ENCODE measurements around the gene DIPK1A. TPM values are rescaled to one million over a fixed set of nuclear protein-coding genes. Genes with fewer than 3 reads are reported as not detected.
A peak's percentile ranks its signal among the peaks of the same experiment; 100 is the strongest.

Gene DIPK1A
- total RNA-seq, 1 donor, result 29.0 TPM

DNA sequence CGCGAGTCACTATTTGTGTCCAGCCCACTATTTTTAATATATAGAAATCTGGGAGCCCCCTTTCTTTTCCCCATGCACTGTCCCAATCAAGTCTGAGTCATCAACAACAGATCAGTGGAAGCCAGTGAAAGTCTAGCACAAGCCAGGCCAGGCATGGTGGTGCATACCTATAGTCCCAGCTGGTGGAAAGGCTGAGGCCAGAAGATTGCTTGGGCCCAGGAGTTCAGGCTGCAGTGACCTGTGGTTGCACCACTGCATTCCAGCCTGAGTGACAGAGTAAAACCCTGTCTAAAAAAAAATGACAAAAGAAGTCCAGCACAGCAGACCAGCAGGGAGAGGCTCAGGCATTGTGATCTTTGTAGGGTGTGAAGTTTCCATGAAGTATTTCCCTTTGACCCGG is 138.4 kb downstream of the DIPK1A start:
- H3K27me3 ChIP-seq (ENCODE audit: insufficient read depth, low read length), result no peaks in the 10 kb centered on the region
- H3K27ac ChIP-seq (ENCODE audit: low read depth, low read length), result no peak overlapping the region
- no peaks in the 10 kb centered on the region for H4K20me1 ChIP-seq (ENCODE audit: insufficient read depth, low read length)
- no peaks in the 10 kb centered on the region for H3K36me3 ChIP-seq (ENCODE audit: insufficient read depth, low read length)
- no peak overlapping the region for H3K4me2 ChIP-seq (ENCODE audit: insufficient read depth, low read length)
- DNase-seq (ENCODE audit: insufficient read length, low spot score, missing footprints), result no peak
- no peak overlapping the region for H3K4me3 ChIP-seq (ENCODE audit: insufficient read depth, low read length)
- no peaks in the 10 kb centered on the region for H3K9me3 ChIP-seq (ENCODE audit: low read depth, low read length)
- TF ChIP-seq, protein P1, sequence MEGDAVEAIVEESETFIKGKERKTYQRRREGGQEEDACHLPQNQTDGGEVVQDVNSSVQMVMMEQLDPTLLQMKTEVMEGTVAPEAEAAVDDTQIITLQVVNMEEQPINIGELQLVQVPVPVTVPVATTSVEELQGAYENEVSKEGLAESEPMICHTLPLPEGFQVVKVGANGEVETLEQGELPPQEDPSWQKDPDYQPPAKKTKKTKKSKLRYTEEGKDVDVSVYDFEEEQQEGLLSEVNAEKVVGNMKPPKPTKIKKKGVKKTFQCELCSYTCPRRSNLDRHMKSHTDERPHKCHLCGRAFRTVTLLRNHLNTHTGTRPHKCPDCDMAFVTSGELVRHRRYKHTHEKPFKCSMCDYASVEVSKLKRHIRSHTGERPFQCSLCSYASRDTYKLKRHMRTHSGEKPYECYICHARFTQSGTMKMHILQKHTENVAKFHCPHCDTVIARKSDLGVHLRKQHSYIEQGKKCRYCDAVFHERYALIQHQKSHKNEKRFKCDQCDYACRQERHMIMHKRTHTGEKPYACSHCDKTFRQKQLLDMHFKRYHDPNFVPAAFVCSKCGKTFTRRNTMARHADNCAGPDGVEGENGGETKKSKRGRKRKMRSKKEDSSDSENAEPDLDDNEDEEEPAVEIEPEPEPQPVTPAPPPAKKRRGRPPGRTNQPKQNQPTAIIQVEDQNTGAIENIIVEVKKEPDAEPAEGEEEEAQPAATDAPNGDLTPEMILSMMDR (IDR thresholded peaks at IDR 0.05; ENCODE audit: extremely low read depth, low read depth, low read length), result no peak
- H3K79me2 ChIP-seq (ENCODE audit: insufficient read depth, low read length), result no peaks in the 10 kb centered on the region
- H2AFZ ChIP-seq (ENCODE audit: low read length), result no peak overlapping the region
- no peaks in the 10 kb centered on the region for H3K4me1 ChIP-seq (ENCODE audit: insufficient read depth, low read length)

GRCh38 chr1:92820551-92820950 is 140.7 kb downstream of the DIPK1A start:
- H3K79me2 ChIP-seq (ENCODE audit: insufficient read depth, low read length), result no peaks in the 10 kb centered on the region
- no peaks in the 10 kb centered on the region for H3K27me3 ChIP-seq (ENCODE audit: insufficient read depth, low read length)
- H3K4me3 ChIP-seq (ENCODE audit: insufficient read depth, low read length), result no peak overlapping the region
- no peaks in the 10 kb centered on the region for H3K36me3 ChIP-seq (ENCODE audit: insufficient read depth, low read length)
- H3K9me3 ChIP-seq (ENCODE audit: low read depth, low read length), result no peaks in the 10 kb centered on the region
- no peaks in the 10 kb centered on the region for H3K4me1 ChIP-seq (ENCODE audit: insufficient read depth, low read length)
- no peak for DNase-seq (ENCODE audit: insufficient read length, low spot score, missing footprints)
- H2AFZ ChIP-seq (ENCODE audit: low read length), result no peak overlapping the region
- no peak overlapping the region for H3K4me2 ChIP-seq (ENCODE audit: insufficient read depth, low read length)
- TF ChIP-seq, protein P1 (IDR thresholded peaks at IDR 0.05; ENCODE audit: extremely low read depth, low read depth, low read length), result no peak
- H4K20me1 ChIP-seq (ENCODE audit: insufficient read depth, low read length), result no peaks in the 10 kb centered on the region
- H3K27ac ChIP-seq (ENCODE audit: low read depth, low read length), result no peak overlapping the region

- TF ChIP-seq, protein P1 (IDR thresholded peaks at IDR 0.05; ENCODE audit: extremely low read depth, low read depth, low read length), result no peak
- Histone ChIP-seq H3K4me3 (ENCODE audit: insufficient read depth, low read length) (no peak overlapping the region), H3K79me2 (ENCODE audit: insufficient read depth, low read length) (no peaks in the 10 kb centered on the region), H4K20me1 (ENCODE audit: insufficient read depth, low read length) (no peaks in the 10 kb centered on the region), H2AFZ (ENCODE audit: low read length) (no peak overlapping the region), H3K27ac (ENCODE audit: low read depth, low read length) (no peak overlapping the region), H3K4me1 (ENCODE audit: insufficient read depth, low read length) (no peaks in the 10 kb centered on the region), H3K9me3 (ENCODE audit: low read depth, low read length) (no peaks in the 10 kb centered on the region), H3K27me3 (ENCODE audit: insufficient read depth, low read length) (no peaks in the 10 kb centered on the region), H3K4me2 (ENCODE audit: insufficient read depth, low read length) (no peak overlapping the region), H3K36me3 (ENCODE audit: insufficient read depth, low read length) (no peaks in the 10 kb centered on the region)
- peak; percentile 86 for DNase-seq (ENCODE audit: insufficient read length, low spot score, missing footprints)
Measured at GRCh38 chr1:92820024-92820423, 141.2 kb downstream of the DIPK1A start.

DNA sequence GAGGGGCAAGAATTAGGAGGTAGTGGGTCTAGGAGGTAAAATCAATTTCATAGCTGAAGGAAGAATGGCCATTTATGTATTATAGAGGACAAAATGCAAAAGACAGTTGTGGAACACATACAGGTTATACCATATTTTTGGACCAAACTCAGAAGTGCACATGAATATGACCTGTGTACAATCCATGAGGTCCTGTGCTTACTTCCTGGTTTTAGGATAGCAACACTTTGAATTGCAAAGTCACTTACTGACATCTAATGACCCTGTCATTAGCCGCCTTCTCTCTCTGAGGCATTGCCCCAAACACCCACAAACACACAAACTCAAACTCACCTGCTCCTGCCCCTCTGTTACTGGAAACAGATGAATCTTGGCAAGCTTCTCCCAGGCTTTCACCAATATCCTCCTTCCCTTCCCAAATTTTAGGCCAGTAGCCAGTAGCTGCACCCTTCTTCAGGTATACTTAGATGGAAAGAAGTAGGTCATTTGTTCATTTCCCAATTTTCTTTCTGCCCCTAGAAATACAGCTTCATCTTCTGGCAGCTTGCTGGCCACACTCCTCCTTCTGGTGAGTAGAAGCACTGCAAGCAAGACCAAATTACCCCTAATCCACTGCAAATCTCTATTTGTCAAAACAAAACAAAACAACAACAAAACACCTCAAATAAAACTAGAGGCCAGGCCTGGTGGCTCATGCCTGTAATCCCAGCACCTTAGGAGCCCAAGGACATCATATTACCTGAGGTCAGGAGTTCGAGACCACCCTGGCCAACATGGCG is 143.1 kb downstream of the DIPK1A start:
- Histone ChIP-seq H3K27ac (ENCODE audit: low read depth, low read length) (no peak overlapping the region), H3K4me3 (ENCODE audit: insufficient read depth, low read length) (no peak overlapping the region), H3K27me3 (ENCODE audit: insufficient read depth, low read length) (no peaks in the 10 kb centered on the region), H3K4me2 (ENCODE audit: insufficient read depth, low read length) (no peak overlapping the region), H2AFZ (ENCODE audit: low read length) (no peak overlapping the region), H3K79me2 (ENCODE audit: insufficient read depth, low read length) (no peaks in the 10 kb centered on the region), H3K9me3 (ENCODE audit: low read depth, low read length) (no peaks in the 10 kb centered on the region), H3K36me3 (ENCODE audit: insufficient read depth, low read length) (no peaks in the 10 kb centered on the region), H4K20me1 (ENCODE audit: insufficient read depth, low read length) (no peaks in the 10 kb centered on the region), H3K4me1 (ENCODE audit: insufficient read depth, low read length) (no peaks in the 10 kb centered on the region)
- TF ChIP-seq, protein P1 (IDR thresholded peaks at IDR 0.05; ENCODE audit: extremely low read depth, low read depth, low read length), result peak; percentile 76
- peak; percentile 84 for DNase-seq (ENCODE audit: insufficient read length, low spot score, missing footprints)
